ENCODE measurements around the gene C1QTNF1.

Gene C1QTNF1

DNA sequence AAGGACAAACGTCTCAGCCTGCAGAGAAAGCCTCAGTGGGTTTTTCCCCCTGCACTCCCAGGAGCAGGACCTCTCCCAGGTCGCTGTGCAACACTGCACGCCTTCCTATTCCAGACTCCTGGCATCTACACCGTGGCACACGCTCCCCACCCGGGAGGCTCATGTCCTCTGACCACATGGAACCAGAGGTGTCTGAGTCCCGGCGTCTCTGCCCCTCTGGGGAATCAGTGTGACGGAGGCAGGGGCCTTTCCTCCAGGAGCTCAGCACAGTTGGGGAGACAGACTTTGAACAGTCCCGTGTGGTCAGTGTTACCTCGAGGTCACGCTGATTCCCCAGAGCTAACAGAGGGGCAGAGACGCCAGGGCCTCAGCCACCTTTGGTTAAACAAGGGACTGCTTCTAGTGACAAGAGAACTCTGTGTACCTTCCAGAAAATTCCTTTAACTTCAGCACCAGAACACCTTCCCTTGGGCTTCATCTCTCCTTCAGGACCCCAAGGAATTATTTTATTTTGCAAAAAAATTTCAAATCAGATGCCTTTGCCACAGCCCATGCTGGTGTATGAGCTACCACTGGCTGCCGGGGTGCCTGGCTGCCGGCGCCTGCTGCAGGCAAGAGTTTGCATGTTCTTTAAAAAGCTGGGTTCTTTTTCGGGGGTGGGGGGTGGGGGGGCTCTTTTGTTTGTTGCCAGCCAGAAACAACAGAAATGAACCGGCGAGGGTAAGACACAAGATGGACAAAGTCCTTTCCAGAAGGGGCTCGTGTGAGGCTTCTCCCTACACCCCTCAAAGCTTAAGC is 21.0 kb upstream of the C1QTNF1 start:
- TF ChIP-seq, protein P1, sequence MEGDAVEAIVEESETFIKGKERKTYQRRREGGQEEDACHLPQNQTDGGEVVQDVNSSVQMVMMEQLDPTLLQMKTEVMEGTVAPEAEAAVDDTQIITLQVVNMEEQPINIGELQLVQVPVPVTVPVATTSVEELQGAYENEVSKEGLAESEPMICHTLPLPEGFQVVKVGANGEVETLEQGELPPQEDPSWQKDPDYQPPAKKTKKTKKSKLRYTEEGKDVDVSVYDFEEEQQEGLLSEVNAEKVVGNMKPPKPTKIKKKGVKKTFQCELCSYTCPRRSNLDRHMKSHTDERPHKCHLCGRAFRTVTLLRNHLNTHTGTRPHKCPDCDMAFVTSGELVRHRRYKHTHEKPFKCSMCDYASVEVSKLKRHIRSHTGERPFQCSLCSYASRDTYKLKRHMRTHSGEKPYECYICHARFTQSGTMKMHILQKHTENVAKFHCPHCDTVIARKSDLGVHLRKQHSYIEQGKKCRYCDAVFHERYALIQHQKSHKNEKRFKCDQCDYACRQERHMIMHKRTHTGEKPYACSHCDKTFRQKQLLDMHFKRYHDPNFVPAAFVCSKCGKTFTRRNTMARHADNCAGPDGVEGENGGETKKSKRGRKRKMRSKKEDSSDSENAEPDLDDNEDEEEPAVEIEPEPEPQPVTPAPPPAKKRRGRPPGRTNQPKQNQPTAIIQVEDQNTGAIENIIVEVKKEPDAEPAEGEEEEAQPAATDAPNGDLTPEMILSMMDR (IDR thresholded peaks at IDR 0.05; ENCODE audit: control insufficient read depth, extremely low read depth, insufficient read depth): no peak
- H3K4me3 ChIP-seq (ENCODE audit: low read depth, low read length): peak overlapping the region; percentile 53
- DNase-seq (ENCODE audit: low read depth): no peak

- TF ChIP-seq, protein P1 (IDR thresholded peaks at IDR 0.05; ENCODE audit: control insufficient read depth, extremely low read depth, insufficient read depth): no peak
- DNase-seq (ENCODE audit: low read depth): no peak
- peak overlapping the region; percentile 53 for H3K4me3 ChIP-seq (ENCODE audit: low read depth, low read length)
Measured at GRCh38 chr17:79003661-79004411, 20.1 kb upstream of the C1QTNF1 start.

- TF ChIP-seq, protein P1 (IDR thresholded peaks at IDR 0.05; ENCODE audit: control insufficient read depth, extremely low read depth, insufficient read depth): no peak
- H3K4me3 ChIP-seq (ENCODE audit: low read depth, low read length): peak overlapping the region; percentile 75
- DNase-seq (ENCODE audit: low read depth): peak; percentile 99
Measured at GRCh38 chr17:79005063-79005861, 18.7 kb upstream of the C1QTNF1 start.

GRCh38 chr17:79006046-79006445 is 17.9 kb upstream of the C1QTNF1 start:
- H3K4me3 ChIP-seq (ENCODE audit: low read depth, low read length): peak overlapping the region; percentile 75
- no peak for DNase-seq (ENCODE audit: low read depth)
- TF ChIP-seq, protein P1 (IDR thresholded peaks at IDR 0.05; ENCODE audit: control insufficient read depth, extremely low read depth, insufficient read depth): no peak

GRCh38 chr17:79006794-79007503 is 17.0 kb upstream of the C1QTNF1 start:
- no peak for DNase-seq (ENCODE audit: low read depth)
- TF ChIP-seq, protein P1 (IDR thresholded peaks at IDR 0.05; ENCODE audit: control insufficient read depth, extremely low read depth, insufficient read depth): no peak
- no peak overlapping the region for H3K4me3 ChIP-seq (ENCODE audit: low read depth, low read length)

Measured in LNCaP clone FGC (cell line).